HG03565 (cell line): ENCODE results near the gene YES1.

ENCODE experiments used
- ATAC-seq: cut with Tn5 transposase; IDR thresholded peaks from one replicate; pipeline ENCODE4 v1.9.1; 2021; ENCODE audit warnings: mild to moderate bottlenecking, moderate library complexity; ENCODE audit not compliant: unreplicated experiment

YES1 gene

GRCh38 chr18:811892-812375 is at the start of gene YES1:
Gene YES1 (minus strand): TSS chr18:812242. CDS start chr18:756827, 55,415 bp downstream.
- ATAC-seq = peak; percentile 30

DNA sequence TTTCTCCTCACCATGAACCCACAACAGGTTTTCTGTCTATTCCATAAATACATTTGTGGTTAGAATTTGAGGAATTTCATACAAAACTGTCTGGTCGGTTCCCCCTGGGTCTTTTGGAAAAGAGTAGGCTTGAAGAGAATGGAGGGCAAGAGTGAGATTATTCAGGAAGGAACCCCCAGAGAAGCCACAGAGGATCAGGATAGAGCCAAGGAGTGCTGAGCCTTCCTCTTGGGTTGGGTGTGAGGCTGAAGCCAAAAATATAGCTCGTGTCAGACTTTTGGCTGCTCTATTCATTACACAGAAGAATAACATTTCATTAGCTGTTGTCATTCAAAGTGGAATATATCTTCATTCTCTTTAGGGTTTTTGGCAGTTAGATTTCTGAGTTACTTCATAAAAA is 45.9 kb upstream of the YES1 start:
- no peak for ATAC-seq

DNA sequence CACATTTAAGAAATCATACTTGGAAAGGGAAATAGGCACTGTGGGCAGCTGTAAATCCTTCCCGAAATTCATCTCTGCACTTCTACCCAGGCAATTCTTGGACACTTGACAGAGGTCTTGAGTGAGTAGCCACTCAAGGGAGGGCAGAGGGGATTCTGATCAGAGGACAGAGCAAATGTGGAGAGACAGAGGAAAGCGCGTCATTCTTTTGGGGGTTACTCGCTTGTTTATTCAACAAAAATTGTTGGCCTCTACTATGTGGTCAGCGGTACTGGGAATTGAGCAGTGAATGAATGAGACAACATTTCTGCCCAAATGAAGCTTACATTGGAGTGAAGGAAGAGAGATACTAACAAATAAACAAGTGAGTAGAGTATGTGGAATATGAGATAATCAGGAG is 41.4 kb upstream of the YES1 start:
- no peak for ATAC-seq

GRCh38 chr18:850960-851359 is 38.9 kb upstream of the YES1 start:
- ATAC-seq = no peak

DNA sequence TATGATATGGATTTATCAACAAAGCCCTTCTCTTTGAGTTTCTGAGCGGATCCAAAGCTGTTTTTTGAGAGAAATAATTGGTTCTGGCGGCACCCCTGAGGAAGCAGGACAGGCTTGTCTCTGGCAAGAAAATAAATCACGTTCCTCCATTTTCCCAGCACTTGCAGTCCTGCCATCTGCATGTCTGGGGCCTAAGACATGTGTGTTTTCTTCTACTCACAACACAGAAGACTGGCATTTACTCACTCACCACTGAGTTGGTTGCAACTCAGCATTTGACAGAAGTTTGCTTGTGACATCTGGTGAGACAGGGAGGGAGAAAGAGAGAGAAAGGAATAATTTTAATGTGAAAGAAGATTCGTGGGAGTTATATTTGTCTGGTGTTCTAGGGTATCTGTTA is 37.0 kb upstream of the YES1 start:
- ATAC-seq = no peak

DNA sequence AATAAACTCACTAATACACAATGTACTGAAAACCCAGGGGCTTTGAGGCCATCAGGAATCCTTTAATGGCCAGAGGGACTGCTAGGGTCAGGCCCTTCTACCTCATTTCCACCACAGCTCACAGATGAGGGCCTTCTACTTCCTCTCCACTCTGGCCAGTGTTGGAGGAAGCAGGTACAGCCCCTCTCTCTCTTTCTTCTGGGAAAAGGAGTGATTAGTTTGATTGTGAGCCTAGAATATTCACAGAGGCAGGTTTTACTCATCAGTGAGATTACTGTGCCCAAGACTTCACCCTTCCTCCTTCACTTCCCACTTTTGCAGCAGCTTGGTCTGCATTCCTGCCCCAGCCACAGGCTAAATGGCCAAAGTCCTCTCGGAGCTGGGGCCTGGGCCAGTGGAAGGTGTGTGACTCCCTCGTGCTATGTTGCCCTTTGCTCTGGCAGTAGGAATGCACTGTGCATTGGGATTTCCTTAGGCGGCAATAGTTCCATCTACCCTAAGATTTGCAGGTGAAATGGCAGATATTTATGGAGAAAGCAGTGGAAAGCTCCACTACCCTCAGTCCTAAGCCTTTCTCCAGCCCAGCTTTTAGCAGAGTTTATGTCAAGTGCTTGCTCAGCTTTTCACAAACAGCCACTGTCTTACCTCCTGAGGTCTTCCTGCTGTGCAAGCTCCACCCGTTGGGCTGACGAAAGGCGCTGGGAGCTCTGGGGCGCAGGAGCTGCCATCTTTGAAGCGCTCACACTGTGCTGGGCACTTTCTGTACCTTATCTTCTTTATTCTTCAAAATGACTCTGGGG is 36.2 kb upstream of the YES1 start:
- ATAC-seq = no peak

DNA sequence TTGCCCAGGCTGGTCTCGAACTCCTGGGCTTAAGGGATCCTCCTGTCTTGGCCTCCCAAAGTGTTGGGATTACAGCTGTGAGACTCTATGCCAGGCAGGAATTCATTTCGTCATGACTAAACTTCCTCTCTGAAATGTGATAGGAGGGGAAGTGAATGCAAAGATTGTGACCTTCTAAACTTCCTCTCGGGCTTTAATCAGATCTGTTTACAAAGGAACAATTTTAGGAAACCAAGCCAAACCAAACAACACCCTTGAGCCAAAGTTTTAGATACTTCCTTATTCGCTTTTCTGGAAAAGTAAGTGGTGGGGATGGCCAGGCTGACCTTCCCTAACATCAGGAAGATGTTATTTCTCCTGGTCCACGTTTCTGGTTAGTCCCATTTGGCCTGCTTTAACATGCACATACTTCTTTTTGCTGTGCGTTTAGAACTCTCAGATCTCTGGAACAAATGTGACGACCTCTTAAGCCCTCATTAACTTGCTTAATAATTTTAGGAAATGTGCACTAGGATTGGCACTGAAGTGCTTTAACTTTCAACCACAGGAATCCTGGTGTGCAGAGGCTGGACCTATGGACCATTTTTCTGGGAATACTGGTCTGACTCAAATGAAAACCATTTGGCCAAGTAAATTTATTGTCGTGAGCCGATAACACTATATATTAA is 33.2 kb upstream of the YES1 start:
- no peak for ATAC-seq

DNA sequence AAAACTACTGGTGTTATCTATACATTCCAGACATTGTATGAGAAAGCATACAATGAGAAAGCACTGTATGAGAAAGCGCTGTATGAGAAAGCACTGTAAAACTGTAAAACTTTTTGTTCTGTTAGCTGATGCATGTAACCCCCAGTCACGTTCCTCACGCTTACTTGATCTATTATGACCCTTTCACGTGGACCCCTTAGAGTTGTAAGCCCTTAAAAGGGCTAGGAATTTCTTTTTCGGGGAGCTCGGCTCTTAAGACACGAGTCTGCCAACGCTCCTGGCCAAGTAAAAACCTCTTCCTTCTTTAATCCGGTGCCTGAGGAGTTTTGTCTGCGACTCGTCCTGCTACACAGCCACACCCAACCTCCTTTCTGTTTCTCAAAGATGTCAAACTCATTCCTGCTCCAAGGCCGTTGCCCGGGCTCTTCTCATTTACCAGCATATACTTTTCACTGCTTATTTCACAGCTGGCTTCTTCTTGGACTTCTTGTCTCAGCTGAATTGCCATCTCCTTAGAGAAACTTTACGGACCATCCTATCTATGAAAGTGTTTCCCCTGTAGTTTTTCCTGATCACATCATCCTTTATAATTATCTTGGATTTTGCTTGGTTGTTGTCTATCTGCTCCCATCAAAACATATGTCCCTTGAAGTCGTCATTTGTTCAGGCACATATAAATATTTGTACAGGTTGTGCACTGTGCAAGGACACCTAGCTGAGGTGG is 29.8 kb upstream of the YES1 start:
- ATAC-seq = no peak

DNA sequence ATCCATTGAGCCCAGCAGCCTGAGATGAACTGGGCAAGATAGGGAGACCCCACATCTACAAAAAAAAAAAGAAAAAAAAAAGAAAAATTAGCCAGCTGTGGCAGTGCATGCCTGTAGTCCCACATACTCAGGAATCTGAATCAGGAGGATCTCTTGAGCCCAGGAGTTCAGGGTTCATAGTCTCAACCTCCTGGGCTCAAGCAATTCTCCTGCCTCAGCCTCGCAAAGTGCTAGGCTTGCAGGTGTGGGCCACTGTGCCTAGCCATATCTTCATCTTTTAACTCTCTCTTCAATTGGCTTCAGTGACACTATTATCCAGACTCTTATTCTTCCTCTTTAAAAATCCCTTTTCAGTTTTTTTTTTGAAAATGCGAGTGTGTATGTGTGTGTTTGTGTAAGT is 28.5 kb upstream of the YES1 start:
- no peak for ATAC-seq

DNA sequence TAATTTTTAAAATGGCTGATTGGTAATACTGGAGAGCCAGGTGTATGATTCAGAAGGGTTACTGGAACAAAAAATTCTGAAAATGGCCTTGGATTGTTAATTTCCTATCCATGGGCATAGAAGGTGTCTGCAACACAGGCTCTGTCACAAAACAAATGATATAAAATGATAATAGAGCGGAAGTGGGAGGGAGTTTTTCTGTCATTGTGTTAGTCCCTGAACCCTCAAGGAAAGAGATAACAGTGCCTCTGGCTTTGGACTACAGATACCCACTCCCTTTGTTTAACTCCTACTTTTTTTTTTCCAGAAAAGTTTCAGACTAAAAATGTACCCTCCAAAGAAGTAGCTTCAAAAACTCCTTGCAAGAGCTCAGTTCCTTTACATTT is 28.0 kb upstream of the YES1 start:
- no peak for ATAC-seq

GRCh38 chr18:839224-840022 is 27.4 kb upstream of the YES1 start:
- peak; percentile 95 for ATAC-seq

GRCh38 chr18:837922-838321 is 25.9 kb upstream of the YES1 start:
- no peak for ATAC-seq

GRCh38 chr18:834082-834720 is 22.2 kb upstream of the YES1 start:
- no peak for ATAC-seq

DNA sequence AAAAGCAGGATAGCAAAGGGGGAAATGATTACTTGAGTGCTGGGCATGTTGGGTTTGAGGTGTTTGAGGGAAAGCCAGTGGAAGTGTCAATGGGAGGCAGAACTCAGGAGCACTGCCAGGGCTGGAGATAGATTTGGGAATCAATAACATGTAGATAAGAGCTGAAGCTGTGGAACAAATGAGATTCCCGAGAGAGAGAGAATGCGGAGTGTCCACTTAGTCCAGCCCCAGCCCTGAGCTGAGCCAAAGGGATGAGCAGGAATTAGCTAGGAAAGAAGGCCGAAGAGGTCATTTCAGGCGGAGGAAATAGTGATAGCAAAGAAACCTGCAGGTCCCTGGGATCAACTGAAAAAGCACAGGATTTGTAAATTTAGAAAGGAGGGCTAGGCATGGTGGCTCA is 21.2 kb upstream of the YES1 start:
- ATAC-seq = no peak

DNA sequence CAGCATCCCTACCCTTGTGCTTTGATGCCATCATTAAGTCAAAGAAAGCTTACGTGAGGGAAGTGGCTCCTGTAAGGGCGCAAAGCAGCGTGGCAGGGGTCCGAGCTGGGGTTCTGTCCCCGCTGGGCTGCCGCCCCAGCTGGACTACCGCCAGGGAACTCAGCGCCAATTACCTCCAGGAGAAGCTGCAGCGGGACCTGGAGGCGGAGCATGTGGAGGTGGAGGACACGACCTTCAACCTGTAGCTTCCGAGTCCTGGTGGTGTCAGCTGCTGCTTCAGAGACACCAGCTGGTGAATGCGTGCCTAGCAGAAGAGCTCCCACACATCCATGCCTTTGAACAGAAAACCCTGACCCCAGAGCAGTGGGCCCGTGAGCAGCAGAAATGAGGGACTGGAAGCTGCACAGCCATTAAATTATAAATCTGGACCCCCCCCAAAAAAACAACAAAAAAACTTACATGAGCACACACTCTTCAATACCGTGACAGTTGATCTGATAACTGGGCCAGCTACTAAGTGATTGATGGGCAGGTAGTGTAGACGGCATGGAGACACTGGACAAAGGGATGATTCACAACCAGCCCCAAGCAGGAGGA is 20.1 kb upstream of the YES1 start:
- ATAC-seq = no peak

DNA sequence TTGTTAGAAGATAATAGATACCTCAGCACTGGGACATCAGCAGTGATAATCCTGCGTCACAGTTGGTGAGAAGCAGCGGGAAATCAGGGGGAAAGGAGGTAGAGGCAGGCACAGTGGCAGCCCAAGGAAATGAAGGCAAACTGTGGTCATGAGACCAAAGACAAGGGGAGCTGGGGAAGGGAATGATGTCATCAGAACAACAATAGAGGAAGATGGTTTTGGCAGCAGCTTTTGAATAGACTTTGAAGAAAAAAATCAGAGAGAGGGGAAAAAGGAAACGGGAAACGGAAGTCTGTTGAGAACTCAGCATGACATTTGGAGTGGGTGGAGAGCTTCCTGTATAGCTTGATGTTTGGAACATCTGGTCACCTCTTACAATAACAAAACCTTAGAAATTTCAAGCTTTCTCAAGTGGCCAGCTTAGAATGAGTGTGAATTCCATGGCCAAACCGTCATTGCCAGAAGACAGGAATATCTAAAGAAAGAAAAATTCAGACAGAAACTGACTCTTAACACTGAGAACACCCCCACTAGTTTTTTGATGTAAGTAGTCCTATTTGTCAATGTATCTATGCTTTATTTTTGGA is 18.4 kb upstream of the YES1 start:
- ATAC-seq = peak; percentile 68

DNA sequence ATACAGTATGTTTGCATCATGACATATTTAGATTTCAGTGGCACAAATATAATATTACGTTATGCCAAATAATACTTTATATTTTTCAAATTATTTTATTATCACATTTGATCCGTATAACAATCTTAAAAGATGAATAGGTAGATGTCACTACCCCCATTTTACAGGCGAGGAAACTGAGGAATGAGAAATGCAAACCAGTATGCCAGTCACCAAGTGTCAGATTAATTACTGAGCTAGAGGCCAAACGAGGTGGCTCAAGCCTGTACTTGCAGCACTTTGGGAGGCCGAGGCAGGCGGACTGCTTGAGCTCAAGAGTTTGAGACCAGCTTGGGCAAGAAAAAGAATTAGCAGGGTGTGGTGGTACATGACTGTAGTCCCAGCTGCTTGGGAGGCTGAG is 17.4 kb upstream of the YES1 start:
- ATAC-seq = no peak

DNA sequence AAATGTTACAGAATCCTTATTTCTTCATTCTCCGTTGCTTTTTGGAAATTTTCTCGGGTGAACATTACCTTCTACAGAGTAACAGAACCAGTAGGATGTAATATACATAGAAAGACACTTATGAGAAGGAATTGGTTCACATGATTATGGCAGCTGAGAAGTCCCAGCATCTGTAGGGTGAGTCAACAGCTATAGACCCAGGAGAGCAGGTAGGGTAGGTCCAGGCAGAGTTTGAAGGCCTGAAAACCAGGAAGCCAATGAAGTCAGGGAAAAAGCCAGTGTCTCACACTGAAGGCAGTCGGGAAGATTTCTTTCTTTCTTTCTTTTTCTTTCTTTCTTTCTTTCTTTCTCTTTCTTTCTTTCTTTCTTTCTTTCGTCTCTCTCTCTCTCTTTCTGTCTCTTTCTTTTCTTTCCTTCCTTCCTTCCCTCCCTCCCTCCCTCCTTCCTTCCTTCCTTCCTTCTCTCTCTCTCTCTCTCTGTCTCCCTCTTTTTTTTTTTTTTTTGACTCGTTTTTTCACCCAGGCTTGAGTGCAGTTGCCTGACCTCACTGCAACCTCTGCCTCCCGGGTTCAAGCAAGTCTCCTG is 15.1 kb upstream of the YES1 start:
- ATAC-seq = no peak

DNA sequence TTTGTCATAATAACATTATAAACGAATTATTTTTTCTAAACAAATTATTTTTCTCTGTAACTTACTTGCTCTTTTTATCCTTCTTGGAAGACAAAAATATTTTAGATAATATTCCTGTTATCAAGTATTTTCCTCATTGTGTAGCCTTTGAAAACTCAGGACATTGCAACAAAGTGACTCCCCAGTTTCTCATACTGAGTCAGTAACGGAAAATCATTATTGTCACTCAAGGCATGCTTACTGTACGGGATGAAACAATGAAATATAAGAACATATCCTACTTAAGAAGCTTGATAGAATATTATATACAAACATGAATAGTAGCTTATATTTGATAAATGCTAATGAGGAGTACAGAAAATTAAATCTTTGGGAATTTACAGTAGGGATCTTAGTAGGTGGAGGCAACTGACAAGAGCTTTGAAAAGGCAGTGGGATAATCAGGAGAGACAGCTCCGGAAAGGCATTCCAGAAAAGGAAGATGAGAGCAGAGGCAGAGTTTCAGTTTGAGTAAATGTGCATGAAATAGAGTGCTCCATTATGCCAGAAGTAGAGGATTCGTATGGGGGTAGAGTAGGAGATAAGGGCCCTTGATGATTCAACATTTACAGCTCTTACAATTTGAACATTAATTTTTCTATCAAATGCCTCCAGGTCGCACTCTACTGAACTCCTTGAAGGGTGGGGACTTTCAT is 14.0 kb upstream of the YES1 start:
- ATAC-seq = no peak
